ENCODE results near the gene HDAC1. TPM values are rescaled to one million over a fixed set of nuclear protein-coding genes. Genes with fewer than 3 reads are reported as not detected.
A peak's percentile ranks its signal among the peaks of the same experiment; 100 is the strongest.

HDAC1 gene
- total and polyA plus RNA-seq, 2 of the 8 experiments (the other 6 are each of a cell fraction or from before 2014, with no cell fraction given), result 111 to 125 TPM

- Histone ChIP-seq H2BK15ac (ENCODE audit: low read length) (no peak overlapping the region), H3K79me2 (ENCODE audit: control insufficient read depth in 1 of 2, insufficient read depth in 2 of 2, low read length in 2 of 2) (no peaks in the 10 kb centered on the region), H4K20me1 (replicated peaks in 1 of 2; ENCODE audit: control insufficient read depth in 1 of 2, insufficient read depth in 2 of 2, low read length in 2 of 2) (peaks cover 0 to 4% of the 10 kb centered on the region in 2 experiments), H3K56ac (replicated peaks; ENCODE audit: insufficient read length, low read depth, low read length) (peak overlapping the region; percentile 59), H3K4me2 (ENCODE audit: insufficient read depth in 1 of 2, low read depth in 2 of 2, low read length in 2 of 2) (peak overlapping the region; percentile 67 to 98), H4K8ac (ENCODE audit: extremely low read depth, insufficient read depth, low read length) (peak overlapping the region; percentile 97), H2BK12ac (ENCODE audit: low read depth, low read length) (peak overlapping the region; percentile 88; the same call in 1 of the 2 replicates), H3K9me3 (ENCODE audit: insufficient read depth in 2 of 2, low read depth in 1 of 2, low read length in 1 of 2) (no peaks in the 10 kb centered on the region), H4K91ac (replicated peaks; ENCODE audit: insufficient read length, low read length) (peak overlapping the region; percentile 95), H3K36me3 (ENCODE audit: control insufficient read depth in 2 of 4, insufficient read depth in 4 of 4, low read length in 3 of 4) (peaks cover 0 to 8% (median 2%) of the 10 kb centered on the region in 4 experiments; a peak in 3 of 8 replicates), H3K27ac (ENCODE audit: low read depth, low read length) (0 out of 2 replicates have a peak overlapping the region, but pooled peaks have one; percentile 19), H4K5ac (ENCODE audit: insufficient read length, low read depth, low read length) (peak overlapping the region; percentile 81), H3K79me1 (ENCODE audit: low read depth, low read length) (no peaks in the 10 kb centered on the region; the same call in 1 of the 2 replicates), H3K23ac (ENCODE audit: insufficient read length) (no peak overlapping the region), H3K9ac (replicated peaks in 1 of 4; ENCODE audit: extremely low read depth in 1 of 4, low read depth in 3 of 4, low read length in 3 of 4) (peak overlapping the region in 2 of 4 experiments; percentile 29 to 39; a peak in 2 of 7 replicates), H3K27me3 (replicated peaks in 1 of 4; ENCODE audit: control insufficient read depth in 3 of 4, extremely low read depth in 1 of 4, insufficient read depth in 3 of 4, low read length in 3 of 4) (no peaks in the 10 kb centered on the region), H3K23me2 (ENCODE audit: low read depth, low read length) (peaks cover 19% of the 10 kb centered on the region), H2AK5ac (ENCODE audit: low read depth, low read length) (no peak overlapping the region), H3K4ac (replicated peaks; ENCODE audit: insufficient read length, low read depth, low read length) (peak overlapping the region; percentile 7), H2BK20ac (ENCODE audit: low read length) (no peak overlapping the region), H2BK5ac (ENCODE audit: low read depth, low read length) (peak overlapping the region; percentile 88; the same call in 1 of the 2 replicates), H3K14ac (ENCODE audit: insufficient read length) (no peak overlapping the region), H3K18ac (ENCODE audit: extremely low read depth, low read length) (peak overlapping the region; percentile 81; the same call in 1 of the 2 replicates), H3K4me1 (replicated peaks in 1 of 4; ENCODE audit: control insufficient read depth in 3 of 4, insufficient read depth in 4 of 4, low read length in 3 of 4) (peaks cover 6 to 33% (median 19%) of the 10 kb centered on the region in 4 experiments), H2BK120ac (replicated peaks; ENCODE audit: low read depth, low read length) (peak overlapping the region; percentile 70), H3K4me3 (ENCODE audit: extremely low read depth in 1 of 4, insufficient read depth in 2 of 4, low read depth in 3 of 4, low read length in 4 of 4) (peak overlapping the region; percentile 30 to 56 (median 38); a peak in 7 of 8 replicates), H2AFZ (ENCODE audit: low read length) (peak overlapping the region; percentile 4; the same call in 1 of the 2 replicates)
- ChIA-PET POLR2A (ENCODE audit: partially characterized antibody) (interaction anchor here (0.8 to 3.9 kb wide), 14 partner anchors 8 to 78 kb away, joined by 3 to 27 read pairs (median 6); partner anchors contain the start of genes HDAC1, IQCC, LCK and MARCKSL1), CTCF (ENCODE audit: partially characterized antibody) (interaction anchor here (0.6 to 4.3 kb wide), 7 partner anchors 8 to 60 kb away, joined by 3 to 27 read pairs (median 4); partner anchors contain the start of genes HDAC1 and LCK)
- TF ChIP-seq TCF12 (IDR thresholded peaks at IDR 0.05; ENCODE audit: low read depth, low read length) (no peak), TAF1 (IDR thresholded peaks at IDR 0.05; ENCODE audit: low read depth, low read length) (0 out of 2 replicates have a peak, but pooled peaks have one; percentile 6), KDM1A (IDR thresholded peaks at IDR 0.05; ENCODE audit: borderline replicate concordance, low read length) (no peak), SAP30 (IDR thresholded peaks at IDR 0.05; ENCODE audit: insufficient read depth, insufficient replicate concordance, low read length) (no peak)
- FAIRE-seq (no peak), DNase-seq (ENCODE audit: low read depth in 1 of 2, low spot score in 2 of 2) (no peak)
- WGBS, 2 experiments (ENCODE audit: extremely low coverage in 1 of 2, insufficient coverage in 1 of 2, insufficient read length in 1 of 2, insufficient replicate concordance in 2 of 2, low coverage in 1 of 2, low lambda C conversion rate in 2 of 2, missing lambda C conversion rate in 1 of 2), result 56% methylated on average over 11 of the region's 41 CpGs; no CpG with 5 or more reads in 1 of the 2 experiments
Measured at GRCh38 chr1:32275424-32275823, 16.5 kb upstream of the HDAC1 start.
